DMS 273 treated with DMSO at 0.1 percent for 48 hours (cell line): ENCODE measurements around the gene SRMS.

Experiments used
- DNase-seq: peaks from one replicate; lab custom pipeline; 2025; lab: John Stamatoyannopoulos, UW

The SRMS gene

GRCh38 chr20:63552481-63553249 lies 5.1 kb upstream of the SRMS start:
- no peak for DNase-seq

- no peak for DNase-seq
These were observed 3.5 kb upstream of the SRMS start for GRCh38 chr20:63551068-63551467.

GRCh38 chr20:63549679-63550282 lies 2.2 kb upstream of the SRMS start:
- no peak for DNase-seq

- no peak for DNase-seq
These were observed 1.5 kb upstream of the SRMS start for GRCh38 chr20:63549019-63549418.

- no peak for DNase-seq
These were observed 993 bp upstream of the SRMS start for GRCh38 chr20:63548542-63548941.

GRCh38 chr20:63546956-63547724 lies 409 bp downstream of the SRMS start:
- no peak for DNase-seq

- DNase-seq: no peak
These were observed 1.1 kb downstream of the SRMS start for GRCh38 chr20:63546256-63546955.

GRCh38 chr20:63545814-63546213 lies 1.7 kb downstream of the SRMS start:
- no peak for DNase-seq

GRCh38 chr20:63544958-63545516 lies 2.5 kb downstream of the SRMS start:
- DNase-seq: no peak

DNA sequence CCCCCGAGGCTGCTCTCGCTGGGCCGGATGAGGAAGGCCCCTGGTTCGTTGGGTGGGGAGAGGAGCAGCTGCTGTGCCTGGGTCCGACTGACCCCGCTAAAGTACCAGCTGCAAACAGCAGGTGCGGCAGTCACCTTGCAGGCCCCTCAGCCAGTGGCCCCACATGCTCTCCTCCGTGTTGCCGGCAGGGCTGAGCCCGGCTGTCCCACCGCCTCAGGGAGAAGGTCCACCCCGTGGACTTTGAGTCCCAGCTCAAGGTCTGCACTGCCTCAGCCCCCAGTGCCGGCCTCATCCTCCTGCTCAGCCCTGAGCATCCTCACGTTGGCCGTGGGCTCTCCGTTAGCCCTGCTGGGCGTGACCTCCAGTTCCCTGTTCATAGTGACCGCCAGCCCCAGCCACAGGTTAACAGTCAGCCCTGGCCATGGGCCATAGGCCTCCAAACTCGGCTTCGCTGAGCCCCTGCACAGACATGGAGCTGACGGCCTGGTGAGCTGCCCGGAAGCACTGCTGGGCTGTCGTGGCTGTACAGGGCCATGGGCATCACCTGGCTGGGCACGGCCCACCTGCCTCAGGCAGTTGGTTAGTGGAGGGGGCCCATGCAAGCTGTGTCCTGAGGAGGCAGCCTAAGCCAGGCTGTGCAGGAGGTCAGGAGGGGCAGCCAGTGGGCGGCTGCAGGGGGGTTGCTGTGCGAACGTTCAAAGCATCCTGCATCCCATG lies 3.1 kb downstream of the SRMS start:
- DNase-seq: no peak

GRCh38 chr20:63543733-63544132 lies 3.8 kb downstream of the SRMS start:
- DNase-seq: no peak

DNA sequence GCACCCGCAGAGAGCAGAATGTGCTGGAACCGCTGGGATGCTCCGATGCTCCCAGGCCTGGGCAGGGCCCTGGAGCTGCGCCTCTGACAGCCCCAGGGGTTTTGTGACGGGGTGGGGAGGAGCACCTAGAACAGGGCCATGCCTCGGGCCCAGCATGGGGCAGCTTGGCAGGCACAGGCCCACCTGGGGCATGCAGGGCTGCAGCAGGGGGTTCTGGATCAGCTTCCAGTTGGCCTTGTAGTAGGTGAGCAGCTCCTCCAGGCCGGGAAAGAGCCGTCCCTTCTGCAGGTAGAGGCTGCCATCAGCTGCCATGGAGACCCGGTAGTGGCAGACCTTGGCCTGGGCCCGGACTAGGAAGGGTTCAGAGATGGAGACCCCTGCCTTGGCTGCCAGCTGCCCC lies 4.4 kb downstream of the SRMS start:
- no peak for DNase-seq

DNA sequence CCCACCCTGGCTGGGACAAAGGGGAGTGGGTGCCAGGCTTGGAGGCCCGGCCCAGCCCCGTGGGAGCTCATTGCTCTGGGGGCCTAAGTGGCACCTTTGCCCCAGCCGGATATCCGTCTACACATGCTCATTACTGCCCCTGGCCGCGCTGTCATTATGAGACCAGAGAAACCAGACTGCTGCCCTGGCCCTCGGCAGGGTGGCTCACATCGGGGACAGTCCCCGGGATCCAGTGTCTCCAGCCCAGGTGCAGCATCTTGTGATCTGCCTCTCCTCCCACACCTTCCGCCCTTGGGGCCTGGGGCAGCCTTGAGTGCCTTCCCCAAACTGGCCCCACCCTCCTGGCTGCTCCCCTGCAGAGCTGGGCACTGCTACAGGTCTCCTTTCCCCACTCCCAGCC lies 4.9 kb downstream of the SRMS start:
- DNase-seq: no peak

- DNase-seq: no peak
These were observed 5.5 kb downstream of the SRMS start for GRCh38 chr20:63542031-63542559.

- DNase-seq: no peak
These were observed 6.2 kb downstream of the SRMS start for GRCh38 chr20:63541371-63541770.

GRCh38 chr20:63540417-63541186 lies 6.9 kb downstream of the SRMS start:
- no peak for DNase-seq

DNA sequence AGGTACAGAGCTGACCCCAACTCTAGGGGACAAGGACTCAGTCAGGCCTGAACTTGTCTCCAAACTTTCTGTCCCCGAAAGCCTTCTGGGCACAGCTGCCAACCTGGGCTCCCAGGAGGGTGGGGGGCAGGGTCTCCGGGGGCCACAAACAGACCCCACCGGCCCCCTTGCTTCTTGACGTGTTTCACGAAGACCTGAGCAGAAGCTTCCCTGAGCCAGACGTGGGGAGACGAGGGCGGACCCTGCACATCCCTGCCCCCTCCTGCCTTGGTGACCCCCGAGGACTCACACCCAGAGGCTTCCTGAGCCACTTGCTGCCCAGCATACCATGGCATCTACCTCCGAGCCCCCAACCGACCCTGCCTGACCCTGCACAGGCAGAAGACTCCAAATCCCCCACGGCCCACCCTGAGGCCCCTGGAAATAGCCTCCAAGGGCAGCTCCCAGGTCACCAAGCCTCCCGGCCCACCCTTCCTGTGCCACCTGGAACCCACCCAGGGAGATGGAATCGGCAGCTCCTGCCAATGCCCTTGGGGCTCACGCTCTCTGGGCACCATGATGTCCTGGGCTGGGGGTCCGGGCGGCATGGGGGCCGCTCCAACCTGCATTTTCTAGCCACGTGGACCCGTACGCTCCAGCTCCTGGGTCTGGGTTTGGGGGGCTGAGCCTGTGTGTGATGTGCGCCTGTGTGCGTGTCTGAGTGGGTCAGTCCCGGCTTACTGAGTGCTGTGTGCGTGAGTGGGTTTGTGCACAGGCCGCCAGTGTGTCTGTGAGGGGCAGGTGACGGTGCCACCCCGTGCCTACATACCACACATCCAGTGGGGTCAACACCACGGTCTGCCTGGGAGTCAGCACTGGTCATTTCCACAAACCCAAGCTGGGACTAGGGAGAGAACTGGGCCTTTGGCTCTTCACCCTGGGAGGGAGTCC lies 7.8 kb downstream of the SRMS start:
- DNase-seq: no peak

DNA sequence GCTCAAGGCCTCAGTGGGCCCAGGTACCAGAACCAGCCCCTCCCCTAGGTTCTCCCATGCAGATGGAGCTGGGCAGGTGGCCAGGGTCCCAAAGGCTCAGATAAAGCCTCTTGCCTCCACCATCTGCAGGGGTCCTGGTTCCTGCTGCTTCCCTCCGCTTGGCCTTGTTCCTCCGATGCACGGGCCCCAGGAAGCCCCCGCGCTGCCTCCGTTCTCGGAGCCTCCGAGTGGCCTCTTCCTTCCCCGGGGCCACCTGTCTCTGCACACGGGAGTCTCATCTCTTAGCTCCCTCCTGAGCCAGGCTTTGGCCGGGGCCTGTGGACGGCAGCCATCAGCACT lies 8.5 kb downstream of the SRMS start:
- no peak for DNase-seq
